ENCODE data around the gene SLC35E1. TPM values are rescaled to one million over a fixed set of nuclear protein-coding genes. Genes with fewer than 3 reads are reported as not detected.

Gene SLC35E1
- total and polyA plus RNA-seq, 2 donors (not counting 3 experiments of a cell fraction or from before 2014, with no cell fraction given) = 36.0 to 37.5 TPM

DNA sequence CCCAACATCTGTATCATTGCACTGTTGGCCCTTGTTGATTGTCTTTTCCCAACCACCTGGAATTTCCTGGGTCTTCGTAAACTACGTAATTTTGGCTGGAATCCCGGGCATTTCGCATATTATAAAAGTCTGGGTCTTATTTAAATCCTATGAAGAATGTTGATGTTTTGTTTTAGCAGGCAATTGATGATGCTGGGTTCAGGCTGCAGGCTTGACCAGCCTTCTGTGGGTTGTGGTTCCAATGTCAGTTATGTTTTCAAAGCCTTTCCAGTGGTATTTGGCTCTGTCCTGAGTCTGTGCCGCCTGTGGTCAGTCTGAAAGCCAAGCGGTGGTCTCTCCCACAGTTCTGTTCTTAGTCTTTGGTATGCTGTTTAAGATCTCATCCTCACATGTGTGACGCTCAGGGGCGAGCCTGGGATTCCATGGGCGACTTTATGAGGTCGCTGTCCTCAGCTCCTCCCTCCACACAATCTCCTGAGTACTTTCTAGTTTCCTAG is 12.4 kb downstream of the SLC35E1 start:
- DNase-seq (ENCODE audit: low read depth, low spot score) = peak; percentile 12

More for the DNA sequence above, 12.4 kb downstream of the SLC35E1 start:
- Histone ChIP-seq H3K4me1 (ENCODE audit: control insufficient read depth, extremely low read depth, insufficient read depth, low read length) (no peaks in the 10 kb centered on the region), H3K36me3 (ENCODE audit: control insufficient read depth in 2 of 2, extremely low read depth in 1 of 2, insufficient read depth in 2 of 2, low read length in 2 of 2) (peaks cover 15 to 30% of the 10 kb centered on the region in 2 experiments), H3K4me3 (replicated peaks in 1 of 3; ENCODE audit: insufficient read depth in 1 of 3, low read depth in 1 of 3, low read length in 3 of 3) (no peak overlapping the region), H3K79me2 (ENCODE audit: control insufficient read depth, insufficient read depth, low read length) (no peaks in the 10 kb centered on the region), H3K27me3 (ENCODE audit: control insufficient read depth in 2 of 2, insufficient read depth in 2 of 2, low read length in 2 of 2) (no peaks in the 10 kb centered on the region), H3K27ac (ENCODE audit: insufficient read depth, low read depth, low read length) (no peak overlapping the region), H4K20me1 (replicated peaks; ENCODE audit: control insufficient read depth, extremely low read depth, insufficient read depth, low read length) (no peaks in the 10 kb centered on the region), H2AFZ (ENCODE audit: low read depth, low read length) (no peak overlapping the region), H3K9ac (replicated peaks; ENCODE audit: extremely low read depth, insufficient read depth, low read length) (no peak overlapping the region), H3K9me3 (replicated peaks; ENCODE audit: control insufficient read depth, insufficient read depth, low read length) (no peaks in the 10 kb centered on the region), H3K4me2 (ENCODE audit: insufficient read depth, low read length) (no peak overlapping the region), H3K9me1 (replicated peaks; ENCODE audit: control insufficient read depth, extremely low read depth, insufficient read depth, low read length) (no peaks in the 10 kb centered on the region)
- POLR2A ChIA-PET = no interaction called here
- no peak for TF ChIP-seq MYC (IDR thresholded peaks at IDR 0.05; ENCODE audit: low read depth, low read length)
- TF ChIP-seq POLR2A (IDR thresholded peaks at IDR 0.05; ENCODE audit: low read depth, low read length) = no peak
- TF ChIP-seq, protein P1, sequence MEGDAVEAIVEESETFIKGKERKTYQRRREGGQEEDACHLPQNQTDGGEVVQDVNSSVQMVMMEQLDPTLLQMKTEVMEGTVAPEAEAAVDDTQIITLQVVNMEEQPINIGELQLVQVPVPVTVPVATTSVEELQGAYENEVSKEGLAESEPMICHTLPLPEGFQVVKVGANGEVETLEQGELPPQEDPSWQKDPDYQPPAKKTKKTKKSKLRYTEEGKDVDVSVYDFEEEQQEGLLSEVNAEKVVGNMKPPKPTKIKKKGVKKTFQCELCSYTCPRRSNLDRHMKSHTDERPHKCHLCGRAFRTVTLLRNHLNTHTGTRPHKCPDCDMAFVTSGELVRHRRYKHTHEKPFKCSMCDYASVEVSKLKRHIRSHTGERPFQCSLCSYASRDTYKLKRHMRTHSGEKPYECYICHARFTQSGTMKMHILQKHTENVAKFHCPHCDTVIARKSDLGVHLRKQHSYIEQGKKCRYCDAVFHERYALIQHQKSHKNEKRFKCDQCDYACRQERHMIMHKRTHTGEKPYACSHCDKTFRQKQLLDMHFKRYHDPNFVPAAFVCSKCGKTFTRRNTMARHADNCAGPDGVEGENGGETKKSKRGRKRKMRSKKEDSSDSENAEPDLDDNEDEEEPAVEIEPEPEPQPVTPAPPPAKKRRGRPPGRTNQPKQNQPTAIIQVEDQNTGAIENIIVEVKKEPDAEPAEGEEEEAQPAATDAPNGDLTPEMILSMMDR (IDR thresholded peaks at IDR 0.05; ENCODE audit: extremely low read depth in 1 of 2, insufficient read depth in 1 of 2, low read depth in 1 of 2, low read length in 2 of 2) = no peak
- no peak for TF ChIP-seq GATA2 (IDR thresholded peaks at IDR 0.05; ENCODE audit: insufficient read depth, insufficient read length, low read depth, low read length)
- no peak for TF ChIP-seq POLR2AphosphoS5 (IDR thresholded peaks at IDR 0.05; ENCODE audit: insufficient read depth, low read depth, low read length)
- TF ChIP-seq JUN (IDR thresholded peaks at IDR 0.05; ENCODE audit: borderline replicate concordance, insufficient read depth, insufficient read length, low read depth) = no peak
- TF ChIP-seq EZH2 (IDR thresholded peaks at IDR 0.05; ENCODE audit: borderline replicate concordance, low read depth, low read length, severe bottlenecking) = no peak
- no peak for TF ChIP-seq FOS (IDR thresholded peaks at IDR 0.05; ENCODE audit: borderline replicate concordance, insufficient read depth, low read length)
- TF ChIP-seq, protein P2, sequence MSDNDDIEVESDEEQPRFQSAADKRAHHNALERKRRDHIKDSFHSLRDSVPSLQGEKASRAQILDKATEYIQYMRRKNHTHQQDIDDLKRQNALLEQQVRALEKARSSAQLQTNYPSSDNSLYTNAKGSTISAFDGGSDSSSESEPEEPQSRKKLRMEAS (IDR thresholded peaks at IDR 0.05; ENCODE audit: insufficient read depth, insufficient read length) = no peak
- intact Hi-C loops (cut with micrococcal nuclease) (no loop called here), dilution Hi-C loops (cut with MboI; ENCODE audit: extremely low pct_ligation_motif_present, low sequenced_read_pairs) (no loop called here)
- FAIRE-seq = no peak
- CTCF ChIA-PET = no interaction called here
- BruUV-seq (replicated peaks) = no TSS peak

Data from endothelial cell of umbilical vein (primary cell).